GM18873 (cell line): ENCODE results near the gene CENPP.

Experiments
- ATAC-seq: cut with Tn5 transposase; IDR thresholded peaks from one replicate; pipeline ENCODE4 v1.9.1; 2021; ENCODE audit warnings: mild to moderate bottlenecking, moderate library complexity, moderate number of reproducible peaks; ENCODE audit not compliant: unreplicated experiment, low FRiP score

CENPP gene

GRCh38 chr9:92468206-92468605, 142.5 kb downstream of the CENPP start:
- no peak for ATAC-seq

GRCh38 chr9:92474587-92474986, 148.8 kb downstream of the CENPP start:
- ATAC-seq: no peak

DNA sequence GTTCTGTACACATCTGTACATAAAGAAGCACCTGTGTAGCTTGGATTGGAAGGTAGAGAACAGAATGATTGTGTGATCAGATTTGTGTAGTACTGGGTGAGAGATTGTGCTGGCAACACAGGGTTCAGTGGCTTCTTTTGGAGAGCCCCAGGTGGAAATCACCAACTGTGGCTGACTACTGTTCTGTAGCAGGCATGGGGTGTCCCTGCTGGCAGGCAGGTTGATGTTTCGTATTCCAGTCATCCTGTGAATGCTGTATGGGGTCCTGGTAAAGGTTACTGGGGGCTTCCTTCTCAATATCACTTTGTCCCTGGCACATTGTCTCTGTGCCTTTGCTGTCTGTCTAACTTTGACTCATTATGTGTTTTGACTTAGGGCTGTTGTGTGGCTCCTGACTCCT, 151.2 kb downstream of the CENPP start:
- no peak for ATAC-seq

- ATAC-seq: no peak
These were observed 153.0 kb downstream of the CENPP start for GRCh38 chr9:92478783-92479182.

- no peak for ATAC-seq
These were observed 153.6 kb downstream of the CENPP start for GRCh38 chr9:92479346-92479745.

GRCh38 chr9:92480291-92480771, 154.6 kb downstream of the CENPP start:
- no peak for ATAC-seq

DNA sequence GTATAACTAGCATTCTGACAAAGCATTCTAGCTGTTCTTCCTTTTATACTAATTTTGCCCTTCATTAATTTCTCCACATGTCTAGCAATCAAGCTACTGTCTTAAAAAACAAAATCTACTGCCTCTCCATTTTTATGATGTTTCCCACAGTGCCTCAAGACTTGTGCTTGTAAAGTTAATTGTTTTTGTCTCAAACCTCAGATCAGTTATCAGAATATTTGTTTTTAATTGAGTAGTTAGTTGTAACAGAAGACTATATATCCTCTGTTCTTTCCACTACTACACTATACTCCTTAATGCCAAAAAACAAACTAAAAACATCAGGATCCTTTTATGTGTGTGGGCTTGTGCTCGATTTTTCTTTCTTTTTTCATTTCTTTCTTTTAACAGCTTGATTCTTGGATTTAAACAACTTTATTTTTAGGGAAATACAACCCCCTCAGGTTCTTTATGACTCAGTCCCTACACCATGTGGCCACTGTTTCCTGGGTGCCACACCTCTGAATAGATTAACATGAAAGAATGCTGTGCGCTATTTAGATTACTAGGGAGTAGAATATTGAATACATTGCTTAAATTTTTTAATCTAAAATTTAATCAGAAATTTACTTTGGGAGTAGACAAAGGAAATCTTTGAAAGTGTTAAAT, 155.4 kb downstream of the CENPP start:
- no peak for ATAC-seq

- ATAC-seq: no peak
These were observed 156.6 kb downstream of the CENPP start, which contains the start of gene ASPN for GRCh38 chr9:92482329-92482728. ASPN (minus strand) TSS chr9:92482506.

- ATAC-seq: no peak
These were observed 157.1 kb downstream of the CENPP start for GRCh38 chr9:92482805-92483204.

GRCh38 chr9:92483627-92484545, 158.1 kb downstream of the CENPP start:
- ATAC-seq: no peak

DNA sequence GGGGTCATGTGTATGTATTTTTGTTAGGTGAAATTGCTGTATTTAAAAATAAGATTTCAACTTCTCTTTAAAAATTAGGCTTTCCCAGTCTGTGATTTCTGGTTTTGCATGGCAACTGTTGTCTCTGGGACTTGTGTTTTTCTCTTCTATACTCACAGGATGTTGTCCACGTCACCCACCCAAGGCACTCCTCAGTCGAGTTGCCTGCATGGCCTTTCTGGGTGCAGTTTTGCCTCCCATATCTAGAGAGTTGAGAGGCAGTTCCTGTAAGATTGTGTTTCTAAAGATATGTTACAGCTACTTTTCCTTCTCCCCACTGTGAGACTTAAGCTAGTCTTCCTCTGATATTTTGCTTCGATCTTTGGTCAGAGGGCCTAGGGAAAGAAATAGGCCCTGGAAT, 158.8 kb downstream of the CENPP start:
- no peak for ATAC-seq

DNA sequence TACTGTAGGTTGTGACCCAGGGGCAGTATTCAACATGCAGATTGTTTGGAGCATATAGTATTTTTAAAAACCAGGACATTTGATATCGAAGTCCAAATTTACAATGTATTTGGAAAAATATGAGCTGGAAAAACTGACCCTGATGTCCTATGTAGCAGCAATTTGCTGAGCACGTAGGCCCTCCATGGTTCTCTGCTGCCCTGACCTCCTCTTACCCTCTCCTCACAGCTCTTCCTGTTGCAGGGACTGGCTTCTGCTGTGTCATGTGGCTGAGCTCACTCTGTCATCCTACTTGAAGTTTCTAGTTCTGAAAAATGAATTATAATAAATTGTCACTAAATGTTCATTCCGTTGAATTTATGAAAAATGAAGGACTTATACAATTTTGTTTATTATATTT, 160.6 kb downstream of the CENPP start:
- no peak for ATAC-seq

DNA sequence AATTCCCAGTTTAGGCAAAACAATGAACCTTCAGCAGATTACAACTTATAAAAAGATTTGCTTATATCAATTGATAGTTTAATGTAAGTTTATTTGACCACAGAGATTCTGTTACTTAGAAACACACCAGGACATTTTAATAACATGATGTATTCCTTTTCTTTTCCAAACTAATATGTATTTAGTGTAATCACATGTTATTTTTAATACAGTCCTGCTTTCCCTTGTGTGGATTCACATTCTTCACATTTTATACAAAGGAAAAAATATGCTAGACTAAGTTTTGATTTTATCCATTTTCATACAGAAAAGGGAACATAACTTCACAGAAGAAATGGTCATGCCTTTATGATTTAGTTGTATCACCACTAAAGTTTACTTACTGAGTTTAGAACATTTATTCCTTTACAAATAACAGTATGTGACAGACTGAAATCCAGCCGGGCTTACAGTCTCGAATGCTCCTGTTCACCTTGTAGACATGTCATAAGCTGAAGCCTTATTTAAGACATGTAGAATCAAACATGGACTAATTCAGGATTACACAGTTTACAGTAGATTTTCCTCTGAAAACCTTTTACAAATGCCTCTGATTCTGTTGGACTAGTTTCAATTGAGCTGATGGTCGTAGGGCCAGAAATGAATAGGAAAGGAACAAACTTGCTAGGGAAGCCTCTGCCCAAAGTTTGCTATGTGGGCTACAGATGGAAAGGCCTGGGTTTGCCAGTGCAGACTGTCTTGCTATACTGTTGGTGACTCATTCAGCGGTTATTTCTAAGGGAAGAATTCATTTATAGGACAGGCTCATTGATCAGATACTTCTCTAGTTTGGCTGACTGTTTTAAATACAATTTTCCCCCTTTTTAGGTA, 163.2 kb downstream of the CENPP start:
- ATAC-seq: no peak

- ATAC-seq: no peak
These were observed 167.1 kb downstream of the CENPP start for GRCh38 chr9:92492781-92493401.

DNA sequence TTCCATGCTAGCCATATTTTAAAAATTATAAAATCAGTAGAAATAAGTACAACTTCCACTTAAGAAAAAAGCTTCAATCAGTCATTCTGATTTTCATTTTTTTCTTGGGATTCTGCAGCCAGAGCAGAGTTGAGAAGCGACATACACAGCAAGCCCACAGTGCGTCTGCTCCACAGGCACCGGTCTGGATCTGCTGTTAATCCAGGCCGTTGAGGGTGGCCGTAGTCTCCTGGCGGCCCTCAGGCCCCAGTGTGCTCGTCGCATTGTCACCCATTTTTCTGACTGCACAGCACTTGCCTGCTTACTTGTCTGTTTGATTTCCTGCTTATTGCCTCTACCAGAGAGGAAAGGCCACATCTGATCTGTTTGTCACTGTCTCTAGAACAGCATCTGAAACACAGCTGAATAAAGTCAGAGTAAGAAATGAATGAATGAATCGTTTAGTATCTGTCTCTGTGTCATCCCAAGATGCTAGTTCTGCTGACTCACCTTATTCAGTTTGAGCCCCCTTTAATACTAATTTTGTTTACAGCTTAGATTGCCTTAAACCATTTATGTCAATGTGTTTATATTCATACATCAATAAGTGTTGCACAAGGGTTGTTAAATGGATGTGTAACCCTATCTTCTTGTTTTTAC, 168.1 kb downstream of the CENPP start:
- ATAC-seq: no peak

GRCh38 chr9:92494856-92495255, 169.1 kb downstream of the CENPP start:
- ATAC-seq: no peak

GRCh38 chr9:92496396-92497176, 170.8 kb downstream of the CENPP start:
- ATAC-seq: no peak

- ATAC-seq: no peak
These were observed 173.9 kb downstream of the CENPP start for GRCh38 chr9:92499701-92500100.

DNA sequence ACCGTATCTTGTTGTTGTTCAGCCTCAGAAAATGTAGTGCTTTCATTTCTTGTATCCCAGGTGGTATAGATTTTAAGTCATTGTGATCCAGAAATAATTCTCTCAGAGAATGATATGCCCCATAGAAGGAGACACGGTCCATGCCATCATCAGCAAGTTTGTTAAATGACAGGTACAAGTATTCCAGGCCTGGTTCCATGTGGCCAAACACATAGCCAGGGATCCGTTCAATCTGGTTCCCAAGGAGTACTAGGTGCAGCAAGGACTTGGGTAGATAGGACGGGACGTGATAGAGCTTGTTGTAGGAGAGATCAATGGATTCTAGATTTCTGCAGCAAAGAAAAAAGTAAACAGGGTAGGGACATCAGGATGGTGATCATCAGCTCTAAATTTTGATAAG, 175.0 kb downstream of the CENPP start:
- ATAC-seq: no peak
